GM12878 (cell line): ENCODE data around the gene SETD5. TPM values are rescaled to one million over a fixed set of nuclear protein-coding genes. Genes with fewer than 3 reads are reported as not detected.

ENCODE experiments used
- ATAC-seq: fragments of 200-7000 bp; cut with Tn5 transposase; 3 replicates; pipeline ENCODE4 v1.9.1; 2020; ENCODE audit warnings: mild to moderate bottlenecking, moderate library complexity
- BruUV-seq: library from RNA; stranded (reverse); fragments of 400-500 nt; replicated peaks from 2 replicates; lab custom pipeline; 2021; lab: Mats Ljungman, UMichigan
- CTCF ChIA-PET: fragments of 300-600 bp; sonication (Branson Sonifier 250); formaldehyde crosslinking; extraction: SDS; loops from one replicate; lab custom pipeline; 2021; ENCODE audit warnings: inconsistent platforms; lab: Yijun Ruan, JAX
- POLR2A ChIA-PET: fragments of 350-600 bp; formaldehyde crosslinking; extraction: SDS; loops from one replicate; lab custom pipeline; 2021; ENCODE audit warnings: inconsistent platforms; lab: Charles Lee
- RAD21 ChIA-PET: fragments of 300-600 bp; sonication (Branson Sonifier 250); formaldehyde crosslinking; loops from one replicate; lab custom pipeline; 2023; ENCODE audit warnings: antibody characterized with exemption; ENCODE audit not compliant: unreplicated experiment; lab: Charles Lee
- SMC1A ChIA-PET: fragments of 300-600 bp; sonication (Branson Sonifier 250); formaldehyde crosslinking; loops from one replicate; lab custom pipeline; 2023; ENCODE audit not compliant: unreplicated experiment, uncharacterized antibody; lab: Charles Lee
- DNase-seq: peaks from one replicate; pipeline ENCODE4 v3.0.0-alpha.2; 2011; ENCODE audit warnings: low read depth, low spot score
- FAIRE-seq: peaks from 3 replicates; lab custom pipeline; 2011; peaks lifted over from hg19 to GRCh38; lab: Jason Lieb, UNC
- H2AFZ ChIP-seq: 2 replicates; pipeline ENCODE4 v1.6.0; 2011; ENCODE audit warnings: low read depth, low read length, control low read depth; ENCODE audit not compliant: control insufficient read depth
- H3K27ac ChIP-seq: 2 replicates; pipeline ENCODE4 v1.5.1; 2011; ENCODE audit warnings: control low read depth; ENCODE audit not compliant: control insufficient read depth, insufficient read depth
- H3K27me3 ChIP-seq, 2 experiments: replicated peaks in 1 of 2; 2 replicates each; pipeline versions ENCODE4 v1.6.0 to v1.6.1; 2011; ENCODE audit warnings: low read length in 1 of 2; ENCODE audit not compliant: control insufficient read depth in 2 of 2, insufficient read depth in 2 of 2
- H3K36me3 ChIP-seq, 2 experiments: 2 replicates each; pipeline ENCODE4 v1.5.1; 2011; ENCODE audit warnings: low read length in 1 of 2; ENCODE audit not compliant: control insufficient read depth in 2 of 2, insufficient read depth in 2 of 2
- H3K4me1 ChIP-seq: 2 replicates; pipeline ENCODE4 v1.6.1; 2011; ENCODE audit warnings: mild to moderate bottlenecking, low read length, moderate library complexity, mixed read lengths; ENCODE audit not compliant: control insufficient read depth, insufficient read depth
- H3K4me2 ChIP-seq: 2 replicates; pipeline ENCODE4 v1.6.0; 2011; ENCODE audit warnings: control low read depth; ENCODE audit not compliant: control insufficient read depth, insufficient read depth
- H3K4me3 ChIP-seq: fragments of 200-600 bp; sonication (generic); 2 replicates; pipeline ENCODE4 v1.5.1; 2016
- H3K79me2 ChIP-seq: 2 replicates; pipeline ENCODE4 v1.6.0; 2011; ENCODE audit warnings: low read length; ENCODE audit not compliant: control insufficient read depth, insufficient read depth
- H3K9ac ChIP-seq: 2 replicates; pipeline ENCODE4 v1.8.0; 2011; ENCODE audit warnings: low read length, control low read depth, mixed read lengths; ENCODE audit not compliant: control insufficient read depth, insufficient read depth
- H3K9me3 ChIP-seq: replicated peaks from 3 replicates; pipeline ENCODE4 v1.5.1; 2011; ENCODE audit warnings: mild to moderate bottlenecking, low read length; ENCODE audit not compliant: control insufficient read depth, insufficient read depth
- H4K20me1 ChIP-seq: 2 replicates; pipeline ENCODE4 v1.6.0; 2011; ENCODE audit not compliant: control insufficient read depth, insufficient read depth
- BRCA1 ChIP-seq: IDR thresholded peaks from 2 replicates; pipeline ENCODE4 v1.6.1; 2011; ENCODE audit warnings: low read depth, low read length, improper control_type of control experiment
- HDAC2 ChIP-seq: fragments of 200-600 bp; sonication (generic); IDR thresholded peaks from 2 replicates; pipeline ENCODE4 v1.6.1; 2017
- NR2C1 ChIP-seq: fragments of 450-650 bp; IDR thresholded peaks from 2 replicates; pipeline ENCODE4 v1.6.1; 2017; ENCODE audit warnings: antibody characterized with exemption, mild to moderate bottlenecking, moderate library complexity
- PAX5 ChIP-seq: IDR thresholded peaks from 2 replicates; pipeline ENCODE4 v1.6.1; 2011; ENCODE audit warnings: low read depth, low read length, borderline replicate concordance
- POU2F2 ChIP-seq: IDR thresholded peaks from 3 replicates; pipeline ENCODE4 v1.6.1; 2011; ENCODE audit warnings: low read depth, mild to moderate bottlenecking, low read length, borderline replicate concordance
- RAD51 ChIP-seq: fragments of 450-650 bp; IDR thresholded peaks from 2 replicates; pipeline ENCODE4 v1.6.1; 2016; ENCODE audit warnings: moderate library complexity, mild to moderate bottlenecking, inconsistent platforms
- RELA ChIP-seq: fragments of 450-650 bp; IDR thresholded peaks from 2 replicates; pipeline ENCODE4 v1.8.0; 2014; ENCODE audit warnings: borderline replicate concordance; ENCODE audit not compliant: partially characterized antibody
- SMAD5 ChIP-seq: IDR thresholded peaks from 2 replicates; pipeline ENCODE4 v1.6.1; 2016; ENCODE audit warnings: antibody characterized with exemption, low read depth
- TAF1 ChIP-seq: IDR thresholded peaks from 2 replicates; pipeline ENCODE4 v1.6.1; 2011; ENCODE audit warnings: mild to moderate bottlenecking, low read depth, low read length, borderline replicate concordance
- WGBS: methylation state at CpG from one replicate; pipeline ENCODE4 v1.1.6; 2016; ENCODE audit warnings: low lambda C conversion rate; ENCODE audit not compliant: insufficient replicate concordance, insufficient coverage; ENCODE audit errors: missing lambda C conversion rate; 5-methylcytosine and 5-hydroxymethylcytosine counted together
- in situ Hi-C: fragments of 300-500 bp; cut with MboI; formaldehyde crosslinking; loops from 9 replicates; pipeline ENCODE4 v1.14.3; 2018; ENCODE audit warnings: mixed read lengths
- intact Hi-C: fragments of 100-400 bp; cut with micrococcal nuclease; formaldehyde crosslinking; loops from one replicate; pipeline ENCODE4 v1.14.2; 2022; ENCODE audit not compliant: unreplicated experiment
- polyA plus RNA-seq, 11 experiments: library from polyadenylated mRNA; depleted of rRNA in 4 of 11; unstranded in 6 of 11; stranded (reverse) in 5 of 11; fragments of >200 nt; fragmentation: Nextera tagmentation in 4 of 11; fragmentation: Illumina TruSeq in 1 of 11; extraction: Ambion mirVana in 4 of 11; extraction: Trizol in 1 of 11; gene quantifications; 1 replicate in 1 of 11; 2 replicates in 10 of 11; pipeline versions ENCODE4 v1.2.1 to v1.2.3, GENCODE V29; 2011 to 2016; ENCODE audit warnings: inconsistent platforms in 2 of 11, missing spikeins in 2 of 11, low read depth in 1 of 11
- total RNA-seq, 4 experiments: library from RNA; depleted of rRNA in 3 of 4; stranded (reverse); fragments of >200 nt in 3 of 4; fragmentation: Illumina TruSeq in 1 of 4; extraction: Trizol in 1 of 4; gene quantifications; 2 replicates each; pipeline versions ENCODE4 v1.2.1 to v1.2.3, GENCODE V29; 2013 to 2021
- TF ChIP-seq, protein P1 (sequence below): fragments of 450-650 bp; IDR thresholded peaks from 2 replicates; pipeline ENCODE4 v1.6.1; 2017; ENCODE audit warnings: mild to moderate bottlenecking, moderate library complexity
- TF ChIP-seq, protein P2 (sequence below): IDR thresholded peaks from 2 replicates; pipeline ENCODE4 v1.6.1; 2011; ENCODE audit warnings: borderline replicate concordance, low read depth, mild to moderate bottlenecking, moderate library complexity, mixed read lengths, low read length; ENCODE audit not compliant: insufficient read depth; ENCODE audit errors: extremely low read length
- TF ChIP-seq, protein P3 (sequence below): fragments of 450-650 bp; IDR thresholded peaks from 2 replicates; pipeline ENCODE4 v1.6.1; 2016; ENCODE audit warnings: mild to moderate bottlenecking

SETD5 gene
- total and polyA plus RNA-seq, 10 of the 15 experiments (the other 5 are each of a cell fraction or from before 2014, with no cell fraction given) = 8.2 to 94.0 (median 55.4) TPM

DNA sequence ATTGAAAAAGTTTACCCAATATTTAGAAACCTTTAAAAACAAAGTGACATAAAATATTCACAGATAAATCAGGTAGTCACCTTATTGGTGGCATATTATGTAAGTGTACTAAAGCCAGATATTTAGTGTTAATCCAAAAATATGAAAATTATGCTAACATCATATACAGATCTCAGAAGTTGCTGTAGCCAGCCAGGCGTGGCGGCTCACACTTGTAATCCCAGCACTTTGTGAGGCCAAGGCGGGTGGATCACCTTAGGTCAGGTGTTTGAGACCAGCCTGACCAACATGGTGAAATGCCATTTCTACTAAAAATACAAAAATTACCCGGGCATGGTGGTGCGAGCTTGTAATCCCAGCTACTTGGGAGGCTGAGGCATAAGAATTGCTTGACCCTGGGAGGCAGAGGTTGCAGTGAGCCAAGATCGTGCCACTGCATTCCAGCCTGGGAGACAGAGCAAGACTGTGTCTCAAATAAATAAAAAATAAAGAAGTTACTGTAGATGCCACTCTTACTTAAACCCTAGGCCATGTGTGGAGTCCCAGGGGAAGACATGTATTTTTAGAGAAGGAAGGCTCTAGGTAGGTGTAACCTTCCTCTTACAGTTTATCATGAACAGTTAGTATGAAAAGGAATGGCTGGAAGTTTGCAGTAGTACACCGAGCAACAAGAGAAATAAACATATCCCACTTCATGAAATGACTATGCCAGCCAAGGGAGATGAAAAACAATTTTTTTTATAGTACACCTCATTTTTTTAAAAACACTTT is 9.6 kb downstream of the SETD5 start (continued):
- TF ChIP-seq, protein P1, sequence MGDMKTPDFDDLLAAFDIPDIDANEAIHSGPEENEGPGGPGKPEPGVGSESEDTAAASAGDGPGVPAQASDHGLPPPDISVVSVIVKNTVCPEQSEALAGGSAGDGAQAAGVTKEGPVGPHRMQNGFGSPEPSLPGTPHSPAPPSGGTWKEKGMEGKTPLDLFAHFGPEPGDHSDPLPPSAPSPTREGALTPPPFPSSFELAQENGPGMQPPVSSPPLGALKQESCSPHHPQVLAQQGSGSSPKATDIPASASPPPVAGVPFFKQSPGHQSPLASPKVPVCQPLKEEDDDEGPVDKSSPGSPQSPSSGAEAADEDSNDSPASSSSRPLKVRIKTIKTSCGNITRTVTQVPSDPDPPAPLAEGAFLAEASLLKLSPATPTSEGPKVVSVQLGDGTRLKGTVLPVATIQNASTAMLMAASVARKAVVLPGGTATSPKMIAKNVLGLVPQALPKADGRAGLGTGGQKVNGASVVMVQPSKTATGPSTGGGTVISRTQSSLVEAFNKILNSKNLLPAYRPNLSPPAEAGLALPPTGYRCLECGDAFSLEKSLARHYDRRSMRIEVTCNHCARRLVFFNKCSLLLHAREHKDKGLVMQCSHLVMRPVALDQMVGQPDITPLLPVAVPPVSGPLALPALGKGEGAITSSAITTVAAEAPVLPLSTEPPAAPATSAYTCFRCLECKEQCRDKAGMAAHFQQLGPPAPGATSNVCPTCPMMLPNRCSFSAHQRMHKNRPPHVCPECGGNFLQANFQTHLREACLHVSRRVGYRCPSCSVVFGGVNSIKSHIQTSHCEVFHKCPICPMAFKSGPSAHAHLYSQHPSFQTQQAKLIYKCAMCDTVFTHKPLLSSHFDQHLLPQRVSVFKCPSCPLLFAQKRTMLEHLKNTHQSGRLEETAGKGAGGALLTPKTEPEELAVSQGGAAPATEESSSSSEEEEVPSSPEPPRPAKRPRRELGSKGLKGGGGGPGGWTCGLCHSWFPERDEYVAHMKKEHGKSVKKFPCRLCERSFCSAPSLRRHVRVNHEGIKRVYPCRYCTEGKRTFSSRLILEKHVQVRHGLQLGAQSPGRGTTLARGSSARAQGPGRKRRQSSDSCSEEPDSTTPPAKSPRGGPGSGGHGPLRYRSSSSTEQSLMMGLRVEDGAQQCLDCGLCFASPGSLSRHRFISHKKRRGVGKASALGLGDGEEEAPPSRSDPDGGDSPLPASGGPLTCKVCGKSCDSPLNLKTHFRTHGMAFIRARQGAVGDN = no peak
- TF ChIP-seq SMAD5 (no peak), PAX5 (peak; percentile 76), BRCA1 (no peak)
- TF ChIP-seq, protein P2, sequence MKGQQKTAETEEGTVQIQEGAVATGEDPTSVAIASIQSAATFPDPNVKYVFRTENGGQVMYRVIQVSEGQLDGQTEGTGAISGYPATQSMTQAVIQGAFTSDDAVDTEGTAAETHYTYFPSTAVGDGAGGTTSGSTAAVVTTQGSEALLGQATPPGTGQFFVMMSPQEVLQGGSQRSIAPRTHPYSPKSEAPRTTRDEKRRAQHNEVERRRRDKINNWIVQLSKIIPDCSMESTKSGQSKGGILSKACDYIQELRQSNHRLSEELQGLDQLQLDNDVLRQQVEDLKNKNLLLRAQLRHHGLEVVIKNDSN = no peak

DNA sequence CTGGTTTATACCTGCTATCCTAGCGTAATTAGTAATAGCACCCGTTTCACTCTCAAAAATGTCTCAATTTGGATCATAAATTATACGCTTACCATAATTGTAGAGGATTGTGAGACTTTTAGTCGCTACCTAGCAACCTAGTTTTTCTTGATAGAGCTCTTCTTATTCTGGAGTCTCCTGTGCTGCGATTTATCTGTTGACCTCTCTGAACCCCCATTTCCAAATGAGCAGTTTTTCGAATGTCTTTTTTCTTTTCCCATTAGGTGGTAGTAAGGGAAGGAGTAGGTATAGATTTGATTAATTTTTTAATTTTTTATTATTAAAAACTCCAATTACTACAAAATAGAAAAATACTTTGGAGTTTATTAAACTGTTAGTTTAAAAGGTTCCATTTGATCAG is 10.6 kb downstream of the SETD5 start:
- DNase-seq = no peak
- Histone ChIP-seq H3K27me3 (no peaks in the 10 kb centered on the region), H4K20me1 (peaks cover 9% of the 10 kb centered on the region), H3K4me1 (peaks cover 9% of the 10 kb centered on the region; the same call in 1 of the 2 replicates), H3K9ac (no peak overlapping the region), H2AFZ (no peak overlapping the region), H3K27ac (no peak overlapping the region), H3K4me2 (no peak overlapping the region), H3K9me3 (no peaks in the 10 kb centered on the region; the same call in 2 of the 3 replicates), H3K36me3 (peaks cover 0 to 5% of the 10 kb centered on the region in 2 experiments; a peak in 1 of 4 replicates), H3K4me3 (no peak overlapping the region), H3K79me2 (peaks cover 99% of the 10 kb centered on the region)
- intact Hi-C loops = no loop called here
- ATAC-seq = no peak
- no TSS peak for BruUV-seq
- FAIRE-seq = no peak
- RAD21 ChIA-PET = no interaction called here
- in situ Hi-C loops = no loop called here
- 88% methylated on average over 6 of the region's 6 CpGs for WGBS
- SMC1A ChIA-PET = interaction anchor here (1.3 to 2.5 kb wide), 3 partner anchors 9 to 323 kb away, joined by 3 to 7 read pairs (median 6); partner anchors contain the start of gene BRPF1
- CTCF ChIA-PET = interaction anchor here (0.6 to 2.1 kb wide), 3 partner anchors 9 to 380 kb away, joined by 3 to 8 read pairs (median 3); partner anchors contain the start of gene THUMPD3
- POLR2A ChIA-PET = interaction anchor here (1.4 to 2.1 kb wide), 2 partner anchors 8 to 12 kb away, joined by 7 to 8 read pairs; no protein-coding TSS in a partner anchor
- no peak for TF ChIP-seq NR2C1
- TF ChIP-seq RAD51 = no peak
- TF ChIP-seq HDAC2 = no peak
- no peak for TF ChIP-seq RELA
- TF ChIP-seq POU2F2 = no peak
- TF ChIP-seq, protein P3, sequence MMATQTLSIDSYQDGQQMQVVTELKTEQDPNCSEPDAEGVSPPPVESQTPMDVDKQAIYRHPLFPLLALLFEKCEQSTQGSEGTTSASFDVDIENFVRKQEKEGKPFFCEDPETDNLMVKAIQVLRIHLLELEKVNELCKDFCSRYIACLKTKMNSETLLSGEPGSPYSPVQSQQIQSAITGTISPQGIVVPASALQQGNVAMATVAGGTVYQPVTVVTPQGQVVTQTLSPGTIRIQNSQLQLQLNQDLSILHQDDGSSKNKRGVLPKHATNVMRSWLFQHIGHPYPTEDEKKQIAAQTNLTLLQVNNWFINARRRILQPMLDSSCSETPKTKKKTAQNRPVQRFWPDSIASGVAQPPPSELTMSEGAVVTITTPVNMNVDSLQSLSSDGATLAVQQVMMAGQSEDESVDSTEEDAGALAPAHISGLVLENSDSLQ = no peak
- no peak for TF ChIP-seq TAF1
